NCI-H187 treated with DMSO at 0.1 percent for 48 hours (cell line): ENCODE results near the gene JSRP1.

ENCODE experiments used
- DNase-seq: peaks from one replicate; lab custom pipeline; 2025; lab: John Stamatoyannopoulos, UW

JSRP1 gene

DNA sequence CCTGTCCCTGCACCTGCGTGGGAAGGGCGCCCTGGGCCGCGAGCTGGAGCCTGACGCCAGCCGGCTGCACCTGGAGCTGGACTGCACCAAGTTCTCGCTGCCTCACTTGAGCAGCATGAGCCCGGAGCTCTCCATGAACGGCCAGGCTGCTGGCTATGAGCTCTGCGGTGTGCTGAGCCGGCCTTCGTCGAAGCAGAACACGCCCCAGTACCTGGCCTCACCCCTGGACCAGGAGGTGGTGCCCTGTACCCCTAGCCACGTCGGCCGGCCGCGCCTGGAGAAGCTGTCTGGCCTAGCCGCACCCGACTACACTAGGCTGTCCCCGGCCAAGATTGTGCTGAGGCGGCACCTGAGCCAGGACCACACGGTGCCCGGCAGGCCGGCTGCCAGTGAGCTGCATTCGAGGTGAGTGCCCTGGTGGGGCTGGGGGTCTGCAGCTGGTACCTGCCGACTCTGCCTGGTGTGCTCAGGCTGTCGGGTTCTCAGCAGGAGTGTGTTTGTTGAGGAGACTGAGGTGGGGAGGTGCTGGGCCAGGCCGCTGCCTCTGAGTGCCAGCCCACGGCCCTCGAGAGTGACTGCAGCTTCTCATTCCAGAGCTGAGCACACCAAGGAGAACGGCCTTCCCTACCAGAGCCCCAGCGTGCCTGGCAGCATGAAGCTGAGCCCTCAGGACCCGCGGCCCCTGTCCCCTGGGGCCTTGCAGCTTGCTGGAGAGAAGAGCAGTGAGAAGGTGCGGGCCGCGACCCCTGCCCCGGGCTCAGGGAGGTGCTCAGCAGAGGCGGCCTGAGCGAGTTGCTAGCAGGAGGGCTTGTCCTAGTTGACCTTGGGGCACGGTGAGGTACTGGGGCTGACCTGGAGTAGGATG is 39.6 kb downstream of the JSRP1 start:
- no peak for DNase-seq

DNA sequence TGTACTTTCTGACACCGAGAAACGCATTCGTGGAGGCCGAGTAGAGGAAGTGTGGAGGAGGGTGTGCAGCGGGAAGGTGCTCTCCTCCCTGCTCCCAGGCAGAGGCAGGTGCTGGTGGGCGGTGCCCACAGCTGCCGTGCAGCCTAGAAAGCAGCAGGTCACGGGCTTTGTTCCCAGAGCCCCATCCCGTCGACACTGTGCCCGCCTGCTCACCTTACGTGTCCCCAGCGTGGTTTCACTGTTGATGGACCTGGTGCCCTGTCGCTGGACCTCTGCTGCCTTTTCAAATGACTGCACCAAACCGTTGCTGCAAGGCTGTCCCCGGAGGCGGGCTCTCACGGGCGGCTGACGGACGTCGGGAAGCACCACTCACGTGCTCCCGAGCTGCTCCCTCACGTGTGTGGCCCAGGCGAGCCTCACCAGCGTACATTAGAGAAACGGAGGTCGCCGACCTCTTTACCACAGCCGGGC is 40.9 kb downstream of the JSRP1 start:
- DNase-seq, result no peak

DNA sequence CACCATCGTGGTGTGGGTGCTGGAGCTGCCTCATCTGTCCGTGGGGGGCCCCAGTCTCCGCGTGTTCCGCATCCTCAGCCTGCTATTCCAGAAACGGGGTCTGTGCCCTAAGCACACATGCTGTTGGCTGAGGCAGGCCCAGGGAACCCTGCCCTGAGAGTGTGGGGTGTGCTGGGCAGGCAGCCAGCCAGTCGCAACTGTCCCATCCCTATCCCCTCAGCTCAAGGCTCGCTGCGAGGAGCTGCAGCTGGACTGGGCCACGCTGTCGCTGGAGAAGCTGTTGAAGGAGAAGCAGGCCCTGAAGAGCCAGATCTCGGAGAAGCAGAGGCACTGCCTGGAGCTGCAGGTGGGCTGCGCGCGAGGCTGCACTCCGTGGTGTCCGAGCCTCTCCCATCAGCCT is 42.0 kb downstream of the JSRP1 start:
- DNase-seq, result no peak

DNA sequence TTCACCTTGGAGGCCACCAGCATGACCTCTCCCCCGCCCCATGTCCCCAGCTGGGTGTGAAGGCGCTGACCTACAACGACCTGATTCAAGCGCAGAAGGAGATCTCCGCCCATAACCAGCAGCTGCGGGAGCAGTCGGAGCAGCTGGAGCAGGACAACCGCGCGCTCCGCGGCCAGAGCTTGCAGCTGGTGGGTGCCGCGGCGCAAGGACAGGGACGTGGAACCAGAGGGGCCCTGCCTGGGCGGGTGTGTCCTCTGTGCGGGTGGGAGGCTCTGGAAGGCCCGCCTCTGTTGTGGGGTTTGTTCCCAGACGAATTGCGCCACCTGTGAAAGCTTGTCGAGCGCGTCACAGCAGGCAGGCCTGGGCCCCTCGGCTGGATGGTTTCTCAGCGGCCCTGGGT is 42.4 kb downstream of the JSRP1 start:
- DNase-seq, result no peak

DNA sequence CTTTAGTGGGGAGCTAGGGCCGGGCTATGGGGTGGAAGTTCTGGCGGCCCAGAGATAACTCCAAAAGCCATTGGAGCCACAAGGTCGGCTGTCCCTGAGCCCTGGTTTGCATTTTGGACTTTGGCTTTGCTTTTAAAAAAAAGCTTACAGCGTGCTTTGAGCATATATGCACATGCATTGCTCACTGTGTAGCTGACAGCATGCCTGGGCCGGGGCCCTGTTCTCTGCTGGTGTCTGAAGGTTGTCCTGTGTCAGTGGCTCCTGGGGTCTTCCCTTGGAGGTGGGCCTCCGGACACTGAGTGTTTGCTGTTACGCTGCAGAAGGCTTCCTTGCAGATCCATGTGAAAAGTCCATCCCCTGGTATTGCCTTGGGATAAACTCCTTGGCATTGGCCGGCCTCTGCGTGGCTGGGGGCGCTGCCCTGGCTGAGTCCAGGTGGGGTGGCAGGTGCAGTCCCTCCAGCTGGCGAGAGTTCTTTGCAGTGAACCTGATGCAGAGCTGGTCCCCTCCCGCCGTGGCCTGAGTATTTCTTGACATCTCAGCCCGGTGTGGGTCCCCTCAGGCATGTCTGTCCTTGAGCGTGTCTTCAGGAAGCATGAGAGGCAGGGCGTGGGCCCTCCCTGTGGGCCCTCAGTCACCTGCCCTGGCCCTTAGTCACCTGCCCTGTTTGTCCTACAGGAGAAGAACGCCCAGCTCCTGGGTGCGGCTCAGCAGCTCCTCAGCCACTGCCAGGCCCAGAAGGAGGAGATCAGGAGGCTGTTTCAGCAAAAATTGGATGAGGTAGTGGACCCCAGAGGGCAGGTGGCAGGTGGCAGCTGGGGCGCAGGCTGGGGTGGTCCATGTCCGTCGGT is 43.1 kb downstream of the JSRP1 start:
- no peak for DNase-seq

DNA sequence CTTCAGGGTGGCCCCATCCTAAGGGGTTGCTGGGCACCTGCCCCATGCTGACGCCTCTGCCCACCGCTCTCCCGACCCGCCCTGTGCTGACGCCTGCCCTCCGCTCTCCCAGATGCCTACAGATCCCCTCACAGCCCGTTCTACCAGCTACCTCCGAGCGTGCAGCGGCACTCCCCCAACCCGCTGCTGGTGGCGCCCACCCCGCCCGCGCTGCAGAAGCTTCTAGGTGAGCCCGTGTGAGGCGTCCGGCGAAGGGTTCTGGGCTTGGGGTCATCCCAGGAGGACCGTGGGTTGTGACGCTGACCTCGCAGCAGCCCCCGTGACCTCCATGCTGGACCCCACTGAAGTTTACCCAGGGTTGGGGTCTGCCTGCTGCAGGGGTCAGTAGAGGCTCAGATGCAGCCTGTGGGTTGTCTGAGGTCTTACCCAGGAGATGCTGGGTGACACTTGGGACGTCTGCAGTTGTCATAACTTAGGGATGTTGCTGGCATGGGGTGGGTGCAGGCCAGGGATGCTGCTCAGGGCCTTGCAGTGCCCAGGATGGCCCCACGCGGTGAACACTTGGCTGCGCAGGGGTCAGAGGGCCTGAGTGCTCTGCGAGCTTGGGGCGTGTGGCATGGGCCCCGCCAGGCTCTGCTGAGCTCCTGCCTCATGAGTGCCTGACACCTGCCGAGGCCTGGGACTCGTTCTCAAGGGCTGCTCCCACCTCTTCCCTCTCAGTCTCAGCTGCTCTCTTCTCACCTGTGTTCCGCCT is 45.1 kb downstream of the JSRP1 start:
- DNase-seq, result no peak

DNA sequence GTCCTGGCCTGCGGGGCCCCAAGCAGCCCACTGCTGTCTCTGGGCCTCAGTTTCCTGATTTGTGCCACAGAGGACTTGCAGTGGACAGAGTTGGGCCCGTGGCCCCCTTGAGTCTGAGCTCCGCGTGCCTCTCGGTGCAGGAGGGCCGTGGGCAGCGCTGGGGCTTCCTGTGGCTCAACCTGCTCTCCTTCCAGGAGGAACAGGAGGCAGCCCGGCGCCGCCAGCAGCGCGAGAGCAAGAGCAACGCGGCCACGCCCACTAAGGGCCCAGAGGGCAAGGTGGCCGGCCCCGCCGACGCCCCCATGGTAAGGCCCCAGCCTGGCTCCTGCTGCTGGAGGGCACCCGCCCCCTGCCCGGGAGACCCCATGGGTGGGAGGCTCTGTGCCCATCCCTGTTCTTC is 46.0 kb downstream of the JSRP1 start:
- DNase-seq, result no peak

DNA sequence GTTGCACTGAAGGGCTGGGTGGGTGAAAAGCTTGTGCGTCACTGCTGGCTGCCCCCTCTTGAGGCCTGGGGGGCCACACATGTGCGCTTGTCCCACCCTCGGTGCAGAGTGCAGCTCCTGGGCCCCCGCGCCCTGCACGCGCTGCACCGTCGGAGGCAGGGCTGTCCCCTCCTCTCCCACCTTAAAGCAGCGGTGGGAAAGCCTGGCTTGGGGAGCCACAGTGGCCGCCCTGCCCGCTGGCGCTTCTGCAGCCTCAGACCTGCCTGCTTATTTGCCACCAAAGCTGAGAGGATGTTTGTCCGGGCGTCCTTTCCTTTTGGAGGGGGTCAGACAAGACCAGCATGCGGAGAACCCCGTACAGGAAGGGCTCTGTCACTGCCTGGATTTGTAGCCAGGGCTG is 46.8 kb downstream of the JSRP1 start:
- no peak for DNase-seq

DNA sequence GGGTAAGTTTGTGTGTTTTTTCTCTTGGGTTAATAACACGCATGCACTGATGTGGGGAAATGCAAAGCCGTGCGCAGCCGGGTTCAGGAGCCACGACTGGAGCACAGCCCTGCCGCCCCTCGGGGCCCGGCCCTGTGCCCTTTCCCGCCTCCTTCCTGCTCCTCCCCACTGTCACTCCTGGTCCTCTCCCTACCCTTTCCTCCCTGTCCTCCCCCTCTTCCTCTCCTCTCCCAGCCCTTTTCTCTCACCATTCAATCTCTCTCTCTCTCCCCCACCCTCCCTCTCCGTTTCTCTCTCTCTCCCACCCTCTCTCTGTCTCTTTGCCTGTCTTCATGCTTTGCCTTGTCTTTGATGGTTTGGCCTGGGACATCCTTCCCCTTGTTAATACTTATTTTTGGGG is 47.2 kb downstream of the JSRP1 start:
- DNase-seq, result no peak

DNA sequence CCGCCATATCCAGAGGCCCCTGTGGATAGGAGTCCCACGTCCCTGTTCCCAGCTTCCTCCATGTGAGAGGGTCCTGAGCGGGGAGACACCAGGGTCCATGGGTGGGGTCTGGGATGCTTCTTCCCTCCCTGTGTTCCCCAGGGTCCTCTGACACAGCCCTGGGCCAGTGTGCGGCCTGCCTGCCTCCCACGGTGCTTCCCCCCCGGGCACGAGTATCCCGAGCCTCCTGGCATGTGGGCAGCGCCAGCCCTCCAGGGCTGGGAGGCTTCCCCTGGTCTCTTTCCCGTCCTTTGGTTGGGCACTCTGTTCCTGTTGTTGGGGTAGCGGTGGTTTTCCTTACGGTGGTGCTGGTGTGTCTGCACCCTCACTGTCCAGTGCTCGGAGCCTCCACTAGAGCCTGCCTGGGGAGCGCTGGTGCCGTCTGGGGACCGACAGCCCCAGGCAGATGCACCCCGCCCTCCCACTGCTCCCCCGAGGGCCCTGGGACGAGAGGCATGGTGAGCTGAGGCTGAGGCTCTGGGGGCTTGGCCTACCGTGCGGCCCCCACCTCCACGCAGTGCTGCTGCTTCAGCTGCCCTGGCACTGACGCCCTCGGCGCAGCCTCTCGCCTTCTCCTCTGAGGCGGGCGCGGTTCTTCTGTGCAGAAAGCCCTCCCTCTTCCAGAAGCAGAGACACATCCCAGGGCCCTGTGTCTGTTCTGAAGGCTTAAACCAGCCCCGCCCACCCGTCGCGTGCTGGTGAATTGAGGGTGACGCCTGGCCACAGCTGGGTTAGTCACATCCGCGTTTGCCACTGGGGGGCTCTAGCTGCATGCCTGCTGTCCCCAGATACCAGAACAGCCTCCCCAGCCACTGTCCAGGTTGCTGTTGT is 48.0 kb downstream of the JSRP1 start:
- no peak for DNase-seq

DNA sequence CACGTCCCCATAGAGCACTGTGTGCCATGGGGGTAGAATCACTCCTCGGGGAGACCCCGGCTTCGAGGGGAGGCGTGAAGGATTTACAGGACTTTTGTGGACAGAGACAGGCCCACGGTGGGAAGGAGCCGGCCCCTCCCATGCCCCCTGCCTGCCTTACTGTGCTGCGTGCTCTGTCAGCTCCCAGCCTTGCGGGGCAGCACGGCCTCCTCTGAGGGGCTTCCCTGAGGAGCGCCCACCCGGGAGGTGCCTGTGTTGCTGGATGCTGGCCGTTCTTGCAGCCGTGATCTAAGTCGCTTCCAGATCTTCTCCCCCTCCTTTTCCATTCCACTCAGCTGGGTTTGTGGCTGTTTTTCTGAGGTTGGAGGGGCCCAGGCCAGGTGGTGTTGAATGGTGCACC is 49.2 kb downstream of the JSRP1 start:
- no peak for DNase-seq

DNA sequence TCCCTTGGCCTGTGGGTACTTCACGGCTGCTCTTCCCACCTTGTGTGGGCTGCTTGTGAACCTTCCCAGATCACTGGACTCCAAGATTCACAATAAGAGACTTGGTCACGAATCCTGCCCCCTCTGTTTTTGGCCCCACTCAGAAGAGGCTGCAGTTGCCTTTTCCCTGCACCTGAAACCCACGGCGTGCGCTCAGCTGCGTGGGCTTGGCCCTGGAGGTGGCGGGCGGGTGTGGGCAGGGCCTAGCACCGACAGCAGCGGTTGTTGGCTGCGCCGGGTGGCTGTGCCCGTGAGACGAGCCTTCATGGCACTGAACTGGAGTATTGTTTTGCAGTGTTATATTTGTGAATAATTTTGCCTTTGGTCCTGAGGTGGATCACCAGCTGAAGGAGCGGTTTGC is 53.9 kb downstream of the JSRP1 start:
- DNase-seq, result no peak
